A172 (cell line): Measurements from ENCODE around the gene ISLR. TPM values are rescaled to one million over a fixed set of nuclear protein-coding genes. Genes with fewer than 3 reads are reported as not detected.

ENCODE experiments used
- DNase-seq: peaks from one replicate; pipeline ENCODE4 v3.0.0-alpha.2; 2015; ENCODE audit warnings: low spot score
- total RNA-seq: library from RNA; depleted of rRNA; stranded (reverse); fragments of >200 nt; shearing (Covaris generic); gene quantifications from 2 replicates; pipeline ENCODE4 v1.2.3, GENCODE V29; 2014; rRNA removed

Gene ISLR
- total RNA-seq, 1 experiment from 2014 or later: 0.41 TPM

- no peak for DNase-seq
Measured at GRCh38 chr15:74212494-74212893, 39.0 kb downstream of the ISLR start.

- DNase-seq: no peak
Measured at GRCh38 chr15:74213858-74214284, 40.4 kb downstream of the ISLR start.

GRCh38 chr15:74214324-74215021 is 41.0 kb downstream of the ISLR start:
- no peak for DNase-seq

GRCh38 chr15:74215958-74216357 is 42.4 kb downstream of the ISLR start:
- DNase-seq: no peak

GRCh38 chr15:74216949-74217348 is 43.4 kb downstream of the ISLR start:
- DNase-seq: no peak

- DNase-seq: no peak
Measured at GRCh38 chr15:74217907-74218885, 44.7 kb downstream of the ISLR start.

GRCh38 chr15:74220475-74221248 is 47.2 kb downstream of the ISLR start:
- no peak for DNase-seq

GRCh38 chr15:74221399-74222239 is 48.1 kb downstream of the ISLR start:
- no peak for DNase-seq

- DNase-seq: no peak
Measured at GRCh38 chr15:74222240-74223119, 49.0 kb downstream of the ISLR start.

GRCh38 chr15:74225928-74226327 is 52.4 kb downstream of the ISLR start:
- DNase-seq: no peak

Other genes with a start within 250 kb of the ISLR start
- gene LOXL1, start 247.2 kb upstream of the ISLR start, total RNA-seq: 91.0 and 92.8 TPM in 2 replicates
- 14.6 and 26.8 TPM in 2 replicates for gene STOML1, start 181.4 kb upstream of the ISLR start, total RNA-seq
- gene PML, start 179.0 kb upstream of the ISLR start, total RNA-seq: 59.9 and 61.1 TPM in 2 replicates
- gene GOLGA6A, start 91.2 kb upstream of the ISLR start, total RNA-seq: not detected in 2 replicates
- not detected in 2 replicates for gene ISLR2, start 43.1 kb upstream of the ISLR start, total RNA-seq
- gene STRA6, start 29.1 kb downstream of the ISLR start, total RNA-seq: 2.0 and 3.0 TPM in 2 replicates
- gene CCDC33, start 62.6 kb downstream of the ISLR start, total RNA-seq: 0.24 TPM in 1 of 2 replicates, not detected in the other
- gene CYP11A1, start 193.9 kb downstream of the ISLR start, total RNA-seq: 1.2 TPM in 1 of 2 replicates, not detected in the other